Natural killer cell treated with Interleukin-12 subunit alpha and Interleukin-12 subunit beta and Interleukin-15 and Interleukin-18, amount 100 ng/mL, for 72 hours (primary cell): Measurements from ENCODE around the gene FGGY. TPM values are rescaled to one million over a fixed set of nuclear protein-coding genes. Genes with fewer than 3 reads are reported as not detected.
"Not testable (repeated sequence)": the region's sequence is repeated elsewhere in the genome, so short reads cannot be mapped to it uniquely, and the experiment has no call there.

Source experiments
- ATAC-seq, 2 donors: fragments of 150-1000 bp; cut with Tn5 transposase in 1 of 2; sonication (Bioruptor Pico), chemical (Tn5 transposase) in 1 of 2; 2 replicates each; pipeline ENCODE4 v1.10.0; 2021
- DNase-seq: peaks from one replicate; pipeline ENCODE4 v3.0.0; 2022; ENCODE audit warnings: low spot score
- H3K27ac Mint-ChIP-seq, 2 donors: 1 replicate in 1 of 2; 2 replicates in 1 of 2; pipeline ENCODE4 v1.8.0; 2022; ENCODE audit warnings: mixed read lengths in 2 of 2, mild to moderate bottlenecking in 1 of 2, moderate library complexity in 1 of 2
- H3K27me3 Mint-ChIP-seq, 2 donors: 1 replicate in 1 of 2; 2 replicates in 1 of 2; pipeline ENCODE4 v1.8.0; 2022; ENCODE audit warnings: mixed read lengths in 2 of 2
- H3K36me3 Mint-ChIP-seq: one replicate; pipeline ENCODE4 v1.8.0; 2022; ENCODE audit warnings: mixed read lengths
- H3K4me1 Mint-ChIP-seq, 2 donors: 1 replicate in 1 of 2; 2 replicates in 1 of 2; pipeline ENCODE4 v1.8.0; 2022; ENCODE audit warnings: low read depth in 2 of 2, mixed read lengths in 2 of 2, mild to moderate bottlenecking in 1 of 2
- H3K4me3 Mint-ChIP-seq: one replicate; pipeline ENCODE4 v1.8.0; 2022; ENCODE audit warnings: mixed read lengths
- H3K9me3 Mint-ChIP-seq: 2 replicates; pipeline ENCODE4 v1.8.0; 2022; ENCODE audit warnings: mixed read lengths
- total RNA-seq, 2 donors: library from RNA; stranded (reverse); gene quantifications; one replicate each; pipeline ENCODE4 v1.2.3, GENCODE V29; 2022

FGGY gene
- total RNA-seq, 2 donors from 2014 or later = 10.9 to 11.9 TPM

DNA sequence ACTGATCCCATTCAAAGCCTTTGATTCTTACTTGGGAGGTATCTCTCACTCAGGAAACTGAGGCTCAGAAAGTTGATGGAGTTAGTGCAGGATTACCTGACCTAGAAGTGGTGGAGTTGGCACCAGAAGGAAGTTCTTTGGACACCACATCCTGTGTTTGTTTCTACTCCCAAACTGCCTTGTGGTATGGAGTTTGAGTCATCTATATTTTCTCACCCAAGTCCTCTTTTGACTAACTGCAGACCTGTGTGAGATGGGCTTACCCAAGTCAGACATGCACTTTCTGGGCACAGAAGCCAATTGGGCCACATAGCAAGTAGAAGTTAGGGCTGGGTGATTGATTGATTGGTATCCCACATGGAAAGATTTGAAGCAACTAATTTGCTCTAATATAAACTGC, 36.1 kb downstream of the FGGY start:
- peak overlapping the region; percentile 94 for H3K27ac Mint-ChIP-seq
- H3K9me3 Mint-ChIP-seq = no peaks in the 10 kb centered on the region
- H3K4me3 Mint-ChIP-seq = peak overlapping the region; percentile 84
- ATAC-seq = peak; percentile 82 to 89
- peaks cover 22 to 38% of the 10 kb centered on the region in 2 donors for H3K4me1 Mint-ChIP-seq
- H3K27me3 Mint-ChIP-seq = no peaks in the 10 kb centered on the region
- peaks cover 7% of the 10 kb centered on the region for H3K36me3 Mint-ChIP-seq
- peak; percentile 63 for DNase-seq

DNA sequence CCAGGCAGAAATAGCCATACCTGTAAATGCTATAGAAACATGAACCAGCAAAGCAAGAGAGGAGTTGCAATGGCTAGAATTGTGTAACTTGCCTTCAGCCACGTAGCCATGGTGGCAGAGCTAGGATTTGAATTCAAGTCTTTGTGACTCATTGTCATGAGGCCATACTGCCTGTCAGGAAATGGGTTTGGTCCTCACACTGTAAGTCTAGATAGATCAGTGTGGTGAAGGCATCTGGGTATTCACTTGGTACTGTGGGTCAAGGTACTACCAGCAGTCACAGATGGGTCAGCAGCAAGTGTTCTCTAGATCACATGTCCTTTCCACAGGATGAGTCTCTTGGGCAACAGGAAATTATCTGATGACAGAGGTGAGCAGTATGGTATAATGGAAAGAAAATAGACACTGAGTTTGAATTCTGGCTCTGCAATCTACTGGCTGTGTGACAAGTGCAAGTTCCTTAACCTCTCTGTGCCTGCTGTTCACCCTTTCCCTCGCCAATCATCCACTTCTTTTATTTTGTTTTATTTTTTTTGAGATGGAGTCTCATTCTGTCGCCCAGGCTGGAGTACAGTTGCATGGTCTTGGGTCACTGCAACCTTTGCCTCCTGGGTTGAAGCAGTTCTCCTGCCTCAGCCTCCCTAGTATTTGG, 36.9 kb downstream of the FGGY start:
- H3K4me1 Mint-ChIP-seq = peaks cover 22 to 32% of the 10 kb centered on the region in 2 donors
- no peaks in the 10 kb centered on the region for H3K9me3 Mint-ChIP-seq
- peak overlapping the region; percentile 84 for H3K4me3 Mint-ChIP-seq
- peak overlapping the region; percentile 94 for H3K27ac Mint-ChIP-seq
- DNase-seq = peak; percentile 81
- H3K27me3 Mint-ChIP-seq = no peaks in the 10 kb centered on the region
- H3K36me3 Mint-ChIP-seq = peaks cover 7% of the 10 kb centered on the region
- ATAC-seq = peak; percentile 96 to 98

DNA sequence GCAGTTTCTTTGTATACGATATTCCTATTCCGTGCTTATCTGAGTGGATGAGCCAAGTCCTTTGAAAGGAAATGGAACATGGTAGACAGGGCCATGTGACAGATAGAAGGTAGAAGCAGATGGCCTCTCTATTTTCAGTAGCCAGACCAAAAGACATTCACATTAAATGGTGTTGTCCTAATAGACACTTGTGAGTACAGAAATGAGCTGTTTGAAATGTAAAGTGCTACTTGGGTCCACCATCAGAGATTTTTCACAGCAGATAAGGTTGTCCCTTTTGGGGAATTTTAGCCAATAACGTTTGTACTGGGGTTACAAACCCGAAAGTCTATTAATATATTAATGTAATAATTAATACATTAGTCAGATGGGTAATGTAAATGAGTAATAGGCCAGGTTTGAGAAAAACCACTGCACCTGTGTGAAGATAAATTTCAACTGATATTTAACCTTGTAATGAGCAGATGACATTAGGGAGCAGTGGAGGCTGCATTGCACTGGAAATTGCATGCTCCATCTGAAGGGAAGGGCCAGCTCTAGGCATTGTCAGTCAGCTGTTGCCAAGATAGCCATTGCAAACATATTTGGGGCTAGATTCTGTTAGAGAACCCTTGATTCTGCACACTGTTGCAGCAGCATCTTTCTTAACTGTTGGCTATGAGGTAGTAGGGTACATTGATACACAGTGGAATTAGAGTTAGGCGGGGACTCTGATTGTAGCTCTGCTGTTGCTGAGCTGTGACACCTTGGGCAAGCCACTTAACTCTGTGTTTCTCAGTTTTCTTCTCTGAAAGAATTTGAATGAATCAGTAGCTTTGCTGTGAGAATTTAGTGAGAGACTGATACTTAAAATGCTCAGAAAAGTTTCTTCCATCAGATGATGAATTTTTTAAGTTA, 43.8 kb downstream of the FGGY start:
- H3K36me3 Mint-ChIP-seq = no peaks in the 10 kb centered on the region
- ATAC-seq (no peak), DNase-seq (no peak)
- H3K27ac Mint-ChIP-seq = no peak overlapping the region
- peaks cover 0 to 4% of the 10 kb centered on the region in 2 donors for H3K4me1 Mint-ChIP-seq
- no peak overlapping the region for H3K4me3 Mint-ChIP-seq
- peaks cover 0 to 3% of the 10 kb centered on the region in 2 donors for H3K27me3 Mint-ChIP-seq
- no peaks in the 10 kb centered on the region for H3K9me3 Mint-ChIP-seq

DNA sequence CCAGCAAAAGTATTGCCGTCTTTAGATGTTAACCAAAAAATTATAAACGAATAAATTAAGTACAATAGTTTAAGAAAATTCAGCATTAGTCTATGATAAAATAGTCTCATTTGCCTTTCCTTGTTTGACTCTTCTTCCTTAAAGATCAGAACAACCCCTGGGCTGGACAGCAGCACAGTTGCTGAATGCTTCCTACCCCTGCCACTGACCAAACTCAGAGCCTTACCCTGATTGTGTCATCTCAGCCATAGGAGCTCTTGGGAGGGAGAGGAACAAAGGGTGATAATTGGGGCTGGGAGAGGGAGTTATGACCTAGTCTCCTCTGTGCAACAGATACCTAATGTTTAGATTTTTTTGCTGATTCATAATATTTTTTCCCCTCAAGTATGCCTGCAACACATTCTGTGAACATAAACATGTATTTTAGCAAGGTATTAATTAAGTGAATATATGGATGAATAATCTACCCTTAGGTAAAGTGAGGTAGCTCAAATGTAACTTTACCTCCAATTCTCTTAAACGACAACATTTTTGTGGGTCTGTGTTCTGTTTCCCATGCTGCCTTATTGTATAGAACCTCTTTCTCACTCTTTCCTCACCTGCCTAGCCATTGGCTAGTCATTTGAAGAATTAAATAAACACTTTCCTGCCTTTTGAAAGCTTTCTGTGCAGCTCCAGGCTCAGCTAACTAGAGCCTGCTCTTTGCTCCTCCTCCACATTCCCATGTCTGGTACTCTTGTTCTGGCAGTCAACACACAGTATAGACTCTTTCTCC, 46.1 kb downstream of the FGGY start:
- peaks cover 0 to 3% of the 10 kb centered on the region in 2 donors for H3K27me3 Mint-ChIP-seq
- H3K27ac Mint-ChIP-seq = no peak overlapping the region
- no peaks in the 10 kb centered on the region for H3K36me3 Mint-ChIP-seq
- H3K9me3 Mint-ChIP-seq = no peaks in the 10 kb centered on the region
- ATAC-seq (no peak), DNase-seq (no peak)
- H3K4me1 Mint-ChIP-seq = peaks cover 0 to 4% of the 10 kb centered on the region in 2 donors
- no peak overlapping the region for H3K4me3 Mint-ChIP-seq

DNA sequence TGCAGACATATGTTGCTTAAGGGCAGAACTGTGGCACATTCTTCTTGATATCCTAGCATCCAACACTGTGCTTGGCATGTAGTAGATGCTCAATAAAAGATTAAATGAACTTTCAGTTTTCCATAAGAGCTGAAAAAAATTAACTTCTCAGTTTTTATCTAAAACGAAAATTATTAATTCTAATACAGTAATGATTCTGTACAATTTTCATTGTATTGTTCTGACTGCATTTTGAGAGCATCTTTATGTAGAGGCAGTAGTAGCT, 46.6 kb downstream of the FGGY start:
- DNase-seq = no peak
- Mint-ChIP-seq H3K4me1 (peaks cover 0 to 4% of the 10 kb centered on the region in 2 donors), H3K36me3 (no peaks in the 10 kb centered on the region), H3K27me3 (peaks cover 0 to 3% of the 10 kb centered on the region in 2 donors), H3K27ac (no peak overlapping the region), H3K9me3 (no peaks in the 10 kb centered on the region), H3K4me3 (no peak overlapping the region)
- no peak for ATAC-seq

DNA sequence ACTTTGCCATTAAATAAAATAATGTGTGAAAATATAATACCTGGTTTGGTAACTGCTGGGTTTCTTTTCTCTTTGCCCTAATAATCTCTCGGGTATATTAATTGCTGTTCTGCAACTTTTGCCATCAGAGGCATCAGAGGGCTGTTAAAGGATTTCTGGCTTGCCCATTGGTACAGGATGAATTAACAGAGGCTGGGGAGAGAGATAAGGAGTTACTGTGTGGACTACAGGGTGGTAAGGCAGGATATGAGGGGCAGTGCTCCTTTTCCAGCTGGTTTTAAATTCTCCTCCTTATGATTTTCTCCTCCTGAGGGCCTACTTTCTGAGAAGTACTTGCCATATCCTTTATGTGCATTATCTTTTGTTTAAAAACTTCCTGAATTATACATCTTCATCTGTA, 48.3 kb downstream of the FGGY start:
- DNase-seq (no peak), ATAC-seq (no peak)
- no peaks in the 10 kb centered on the region for H3K9me3 Mint-ChIP-seq
- no peak overlapping the region for H3K27ac Mint-ChIP-seq
- H3K27me3 Mint-ChIP-seq = peaks cover 0 to 3% of the 10 kb centered on the region in 2 donors
- H3K4me3 Mint-ChIP-seq = no peak overlapping the region
- H3K4me1 Mint-ChIP-seq = peaks cover 0 to under 1% of the 10 kb centered on the region in 2 donors
- no peaks in the 10 kb centered on the region for H3K36me3 Mint-ChIP-seq

DNA sequence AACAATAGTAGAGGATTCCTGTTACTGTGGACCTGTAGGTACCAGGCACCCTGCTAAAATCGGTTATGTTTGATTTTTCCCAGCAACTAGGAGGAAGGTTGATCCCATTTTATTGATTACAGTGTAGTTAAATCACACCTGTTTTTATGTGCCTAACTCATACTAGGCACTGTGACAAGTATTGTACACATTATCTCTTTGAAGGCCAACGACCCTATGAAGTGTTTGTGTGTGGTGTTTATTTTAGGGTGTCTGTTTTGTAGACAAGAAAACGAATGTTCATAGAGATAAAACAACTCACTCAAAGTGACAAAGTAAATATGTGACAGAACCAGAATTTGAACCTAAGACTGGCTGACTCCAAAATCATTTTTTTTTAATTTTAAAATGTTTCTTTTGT, 49.5 kb downstream of the FGGY start:
- H3K4me1 Mint-ChIP-seq = peaks cover 0 to 4% of the 10 kb centered on the region in 2 donors
- no peak overlapping the region for H3K4me3 Mint-ChIP-seq
- no peak overlapping the region for H3K27ac Mint-ChIP-seq
- peaks cover 0 to 3% of the 10 kb centered on the region in 2 donors for H3K27me3 Mint-ChIP-seq
- ATAC-seq (no peak), DNase-seq (no peak)
- no peaks in the 10 kb centered on the region for H3K9me3 Mint-ChIP-seq
- H3K36me3 Mint-ChIP-seq = no peaks in the 10 kb centered on the region

DNA sequence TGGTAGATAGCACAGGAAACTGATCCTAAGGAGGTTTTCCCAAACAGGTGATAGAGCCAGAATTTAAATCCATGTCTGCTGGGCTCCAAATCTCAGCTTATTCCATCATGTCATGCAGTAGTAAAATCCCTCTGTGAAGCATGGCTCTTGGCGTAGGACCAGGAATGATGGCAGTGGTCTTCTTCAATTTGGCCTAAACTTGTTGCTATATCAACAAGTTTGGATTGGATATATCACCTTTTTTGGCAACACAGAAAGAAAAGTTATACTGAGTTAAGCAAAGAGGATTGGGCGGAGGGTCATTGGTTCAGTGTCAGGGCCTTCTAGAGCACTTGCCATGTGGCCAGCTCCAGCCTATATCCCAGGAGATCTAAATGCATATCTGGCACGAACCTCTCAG, 52.2 kb downstream of the FGGY start:
- ATAC-seq = no peak
- Mint-ChIP-seq H3K27me3 (no peaks in the 10 kb centered on the region), H3K4me3 (no peak overlapping the region)

DNA sequence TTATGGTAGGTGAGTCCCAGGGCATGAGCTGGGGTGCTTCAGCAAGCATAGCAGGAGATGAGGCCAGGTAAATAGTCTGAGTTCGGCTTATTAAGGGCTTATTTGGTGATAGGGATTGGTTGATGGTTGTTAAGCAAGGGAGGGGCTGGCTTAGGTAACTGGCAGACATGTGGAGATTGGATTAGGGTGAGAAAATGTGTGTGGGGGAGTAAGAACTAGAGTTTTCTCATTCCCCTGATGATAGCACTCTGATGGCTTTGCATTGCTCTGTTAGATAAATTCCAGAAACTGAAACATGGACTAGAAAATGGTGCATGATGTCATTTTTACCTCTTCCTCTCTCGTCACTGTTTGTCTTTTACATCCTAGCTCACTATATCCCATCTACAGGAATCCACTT, 53.6 kb downstream of the FGGY start:
- no peak for DNase-seq

More for the DNA sequence above, 52.2 kb downstream of the FGGY start:
- H3K27ac Mint-ChIP-seq = no peak overlapping the region
- peaks cover 0 to 5% of the 10 kb centered on the region in 2 donors for H3K4me1 Mint-ChIP-seq
- DNase-seq = no peak
- no peaks in the 10 kb centered on the region for H3K36me3 Mint-ChIP-seq
- H3K9me3 Mint-ChIP-seq = no peaks in the 10 kb centered on the region

DNA sequence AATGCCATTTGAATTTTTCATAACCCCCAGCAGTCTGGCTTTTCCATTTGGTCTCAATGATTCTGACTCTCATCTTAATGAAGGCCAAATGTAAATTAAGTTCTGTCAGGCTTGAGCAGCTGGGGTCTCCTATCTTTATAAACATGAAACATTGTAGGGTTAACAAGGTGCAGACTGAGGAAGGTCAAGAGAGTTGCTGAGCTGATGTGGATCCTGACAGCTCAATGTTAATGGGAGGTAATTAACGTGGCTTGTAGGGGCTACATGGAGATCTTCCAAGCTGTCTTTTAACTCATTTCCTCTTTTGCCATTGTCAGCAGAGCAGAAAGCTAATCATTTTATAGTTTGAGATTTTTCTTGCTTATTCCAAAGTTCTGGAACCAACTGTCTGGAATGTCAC, 55.2 kb downstream of the FGGY start:
- no peaks in the 10 kb centered on the region for H3K36me3 Mint-ChIP-seq
- no peak overlapping the region for H3K27ac Mint-ChIP-seq
- DNase-seq (no peak), ATAC-seq (no peak)
- no peaks in the 10 kb centered on the region for H3K27me3 Mint-ChIP-seq
- no peaks in the 10 kb centered on the region for H3K9me3 Mint-ChIP-seq
- H3K4me3 Mint-ChIP-seq = no peak overlapping the region
- peaks cover 8 to 9% of the 10 kb centered on the region in 2 donors for H3K4me1 Mint-ChIP-seq

More for the DNA sequence above, 53.6 kb downstream of the FGGY start:
- no peaks in the 10 kb centered on the region for H3K9me3 Mint-ChIP-seq
- H3K27me3 Mint-ChIP-seq = no peaks in the 10 kb centered on the region
- no peak overlapping the region for H3K4me3 Mint-ChIP-seq
- no peak for ATAC-seq
- H3K36me3 Mint-ChIP-seq = no peaks in the 10 kb centered on the region
- H3K4me1 Mint-ChIP-seq = peaks cover 8 to 9% of the 10 kb centered on the region in 2 donors
- H3K27ac Mint-ChIP-seq = no peak overlapping the region

DNA sequence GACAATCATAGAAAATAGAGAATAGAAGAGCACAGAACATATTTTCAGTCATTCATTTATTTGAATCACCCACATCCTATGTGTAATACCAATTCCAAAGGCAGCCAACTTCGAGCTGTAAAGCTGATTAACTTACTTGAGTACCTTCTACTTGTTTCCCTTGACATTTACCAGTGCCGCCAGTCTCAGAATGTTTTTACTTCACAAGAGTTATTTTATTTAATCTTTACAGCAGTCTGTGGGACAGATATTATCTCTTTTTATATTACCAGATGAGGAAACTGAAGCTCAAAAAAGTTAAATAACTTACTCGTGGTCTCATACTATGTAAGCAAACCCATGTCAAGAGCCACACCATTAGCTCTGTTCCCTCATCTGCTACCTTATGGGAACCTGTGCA, 56.6 kb downstream of the FGGY start:
- Mint-ChIP-seq H3K9me3 (no peaks in the 10 kb centered on the region), H3K36me3 (no peaks in the 10 kb centered on the region), H3K4me1 (peaks cover 8 to 9% of the 10 kb centered on the region in 2 donors), H3K27me3 (no peaks in the 10 kb centered on the region), H3K27ac (no peak overlapping the region), H3K4me3 (no peak overlapping the region)
- no peak for DNase-seq
- ATAC-seq = no peak

DNA sequence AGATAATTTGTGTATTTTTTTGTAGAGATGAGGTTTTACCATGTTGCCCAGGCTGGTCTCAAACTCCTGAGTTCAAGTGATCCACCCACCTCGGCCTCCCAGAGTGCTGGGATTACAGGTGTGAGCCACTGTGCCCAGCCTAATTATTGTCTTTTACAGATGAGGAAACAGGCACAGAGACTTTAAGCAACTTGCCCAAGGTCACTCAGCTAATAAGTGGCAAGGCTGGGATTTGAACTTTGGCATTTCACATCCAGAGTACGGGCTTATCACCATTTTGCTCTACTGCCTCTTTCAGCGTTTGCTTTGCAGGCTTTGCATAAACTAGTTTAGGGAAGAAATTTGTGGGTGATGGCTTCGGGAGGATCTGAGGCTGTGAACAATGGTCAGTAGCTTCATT, 57.3 kb downstream of the FGGY start:
- H3K9me3 Mint-ChIP-seq, H3K4me1 Mint-ChIP-seq, ATAC-seq, DNase-seq, H3K4me3 Mint-ChIP-seq, H3K27me3 Mint-ChIP-seq, H3K36me3 Mint-ChIP-seq: not testable (repeated sequence)
- H3K27ac Mint-ChIP-seq = peak overlapping the region in 1 of 2 donors; percentile 63

DNA sequence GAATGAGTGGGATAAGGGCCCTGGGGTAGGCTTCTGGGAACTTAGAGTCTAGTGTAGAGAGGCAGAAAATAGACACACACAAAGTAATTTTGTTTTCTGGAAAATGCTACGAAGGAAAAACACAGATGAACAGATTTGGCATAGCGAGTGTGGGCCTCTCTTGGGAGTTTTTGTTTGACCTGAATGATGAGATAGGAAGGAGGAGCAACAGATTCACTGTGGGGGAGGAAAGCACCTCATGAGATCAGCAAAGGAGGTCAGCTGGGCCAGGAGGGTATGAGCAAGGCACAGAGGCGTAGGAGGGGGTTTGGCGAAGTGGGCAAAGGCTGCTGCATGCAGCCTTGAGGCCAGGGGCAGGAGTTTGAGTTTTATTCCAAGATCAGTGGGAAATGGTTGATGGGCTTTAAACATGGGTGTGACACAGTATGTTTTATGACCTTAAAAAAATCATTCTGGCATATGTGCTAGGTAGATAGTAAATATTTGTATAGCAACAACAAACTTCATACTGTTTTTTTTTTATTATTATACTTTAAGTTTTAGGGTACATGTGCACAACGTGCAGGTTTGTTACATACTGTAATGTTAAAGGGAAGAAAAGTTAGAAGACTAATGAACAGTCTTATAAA, 57.9 kb downstream of the FGGY start:
- Mint-ChIP-seq H3K4me3 (peak overlapping the region; percentile 50), H3K27ac (peak overlapping the region in 1 of 2 donors; percentile 63), H3K4me1 (peaks cover 8 to 9% of the 10 kb centered on the region in 2 donors), H3K36me3 (no peaks in the 10 kb centered on the region), H3K27me3 (no peaks in the 10 kb centered on the region), H3K9me3 (no peaks in the 10 kb centered on the region)
- DNase-seq (no peak), ATAC-seq (peak; percentile 52 to 60)
